H1 (cell line): Measurements from ENCODE around the gene SLX9. TPM values are rescaled to one million over a fixed set of nuclear protein-coding genes. Genes with fewer than 3 reads are reported as not detected.

Source experiments
- CTCF ChIA-PET: fragments of 300-600 bp; sonication (Branson Sonifier 250); formaldehyde crosslinking; loops from one replicate; lab custom pipeline; 2021; ENCODE audit not compliant: partially characterized antibody; lab: Charles Lee
- POLR2A ChIA-PET: fragments of 300-600 bp; sonication (Branson Sonifier 250); formaldehyde crosslinking; loops from one replicate; lab custom pipeline; 2021; ENCODE audit warnings: inconsistent platforms; ENCODE audit not compliant: partially characterized antibody; lab: Charles Lee
- DNase-seq, 2 experiments: peaks; one replicate each; pipeline versions ENCODE4 v3.0.0 to v3.0.0-alpha.2; 2010 to 2022; ENCODE audit warnings: low spot score in 2 of 2, low read depth in 1 of 2, mixed read lengths in 1 of 2
- FAIRE-seq: peaks from 2 replicates; lab custom pipeline; 2011; peaks lifted over from hg19 to GRCh38; lab: Jason Lieb, UNC
- H2AFZ ChIP-seq: 2 replicates; pipeline ENCODE4 v1.8.1; 2012; ENCODE audit warnings: low read length, inconsistent platforms
- H2AK5ac ChIP-seq: 2 replicates; pipeline ENCODE4 v1.6.1; 2013; ENCODE audit warnings: low read depth, low read length
- H2BK120ac ChIP-seq: replicated peaks from 2 replicates; pipeline ENCODE3; 2013; ENCODE audit warnings: low read depth, low read length, inconsistent platforms
- H2BK12ac ChIP-seq: 2 replicates; pipeline ENCODE4 v1.6.1; 2013; ENCODE audit warnings: low read depth, low read length
- H2BK15ac ChIP-seq: 2 replicates; pipeline ENCODE4 v1.6.1; 2013; ENCODE audit warnings: low read length
- H2BK20ac ChIP-seq: 2 replicates; pipeline ENCODE4 v1.6.1; 2013; ENCODE audit warnings: low read length
- H2BK5ac ChIP-seq: 2 replicates; pipeline ENCODE4 v1.6.1; 2013; ENCODE audit warnings: low read depth, low read length
- H3K14ac ChIP-seq: 2 replicates; pipeline ENCODE4 v1.6.1; 2013; ENCODE audit warnings: inconsistent platforms; ENCODE audit not compliant: insufficient read length
- H3K18ac ChIP-seq: 2 replicates; pipeline ENCODE4 v1.6.1; 2013; ENCODE audit warnings: low read length; ENCODE audit errors: extremely low read depth
- H3K23ac ChIP-seq: 2 replicates; pipeline ENCODE4 v1.6.1; 2013; ENCODE audit warnings: inconsistent platforms; ENCODE audit not compliant: insufficient read length
- H3K23me2 ChIP-seq: 2 replicates; pipeline ENCODE4 v1.6.1; 2013; ENCODE audit warnings: low read depth, low read length
- H3K27ac ChIP-seq: 2 replicates; pipeline ENCODE4 v1.6.1; 2011; ENCODE audit warnings: low read depth, low read length, inconsistent platforms
- H3K27me3 ChIP-seq, 4 experiments: replicated peaks in 1 of 4; 1 replicate in 1 of 4; 2 replicates in 3 of 4; pipeline versions ENCODE4 v1.6.1 to v1.8.1; 2011 to 2013; ENCODE audit warnings: low read length in 3 of 4, mild to moderate bottlenecking in 3 of 4, inconsistent platforms in 2 of 4, mixed read lengths in 2 of 4, moderate library complexity in 1 of 4; ENCODE audit not compliant: control insufficient read depth in 3 of 4, insufficient read depth in 3 of 4; ENCODE audit errors: extremely low read depth in 1 of 4
- H3K36me3 ChIP-seq, 4 experiments: 2 replicates each; pipeline versions ENCODE4 v1.6.1 to v1.8.1; 2011 to 2013; ENCODE audit warnings: mild to moderate bottlenecking in 4 of 4, low read length in 3 of 4, moderate library complexity in 2 of 4, control low read depth in 1 of 4, inconsistent platforms in 1 of 4; ENCODE audit not compliant: insufficient read depth in 4 of 4, control insufficient read depth in 2 of 4
- H3K4ac ChIP-seq: replicated peaks from 2 replicates; pipeline ENCODE3; 2013; ENCODE audit warnings: low read length, low read depth, mixed read lengths, inconsistent platforms; ENCODE audit not compliant: insufficient read length
- H3K4me1 ChIP-seq, 4 experiments: replicated peaks in 1 of 4; 1 replicate in 1 of 4; 2 replicates in 3 of 4; pipeline versions ENCODE4 v1.6.1 to v1.8.1; 2011 to 2013; ENCODE audit warnings: low read length in 3 of 4, inconsistent platforms in 2 of 4, mixed read lengths in 1 of 4; ENCODE audit not compliant: insufficient read depth in 4 of 4, control insufficient read depth in 3 of 4
- H3K4me2 ChIP-seq, 2 experiments: 2 replicates each; pipeline versions ENCODE4 v1.6.1 to v1.8.1; 2011 to 2013; ENCODE audit warnings: low read depth in 2 of 2, low read length in 2 of 2, control low read depth in 1 of 2, inconsistent platforms in 1 of 2, mild to moderate bottlenecking in 1 of 2; ENCODE audit not compliant: insufficient read depth in 1 of 2
- H3K4me3 ChIP-seq, 4 experiments: fragments of 200-600, 300-600 bp in 1 of 4; sonication (generic), shearing (Covaris generic), sonication (Bioruptor Twin) in 1 of 4; 2 replicates each; pipeline versions ENCODE4 v1.5.1 to v1.8.1; 2011 to 2016; ENCODE audit warnings: low read length in 4 of 4, low read depth in 3 of 4, control low read depth in 2 of 4, inconsistent platforms in 2 of 4, mild to moderate bottlenecking in 2 of 4, mixed read lengths in 1 of 4, moderate library complexity in 1 of 4; ENCODE audit not compliant: insufficient read depth in 2 of 4; ENCODE audit errors: extremely low read depth in 1 of 4
- H3K56ac ChIP-seq: replicated peaks from 2 replicates; pipeline ENCODE3; 2013; ENCODE audit warnings: low read depth, mild to moderate bottlenecking, mixed read lengths, low read length, inconsistent platforms; ENCODE audit not compliant: insufficient read length
- H3K79me1 ChIP-seq: 2 replicates; pipeline ENCODE4 v1.6.1; 2013; ENCODE audit warnings: low read depth, low read length, control low read depth
- H3K79me2 ChIP-seq, 2 experiments: 2 replicates each; pipeline versions ENCODE4 v1.6.1 to v1.8.1; 2012 to 2013; ENCODE audit warnings: low read length in 2 of 2, mild to moderate bottlenecking in 2 of 2, inconsistent platforms in 1 of 2; ENCODE audit not compliant: insufficient read depth in 2 of 2, control insufficient read depth in 1 of 2
- H3K9ac ChIP-seq, 4 experiments: replicated peaks in 1 of 4; 1 replicate in 1 of 4; 2 replicates in 3 of 4; pipeline versions ENCODE4 v1.6.1 to v1.8.1; 2011 to 2013; ENCODE audit warnings: low read depth in 3 of 4, low read length in 3 of 4, control low read depth in 2 of 4, mild to moderate bottlenecking in 2 of 4, moderate library complexity in 2 of 4, inconsistent platforms in 1 of 4; ENCODE audit errors: extremely low read depth in 1 of 4
- H3K9me3 ChIP-seq, 2 experiments: 2 replicates each; pipeline versions ENCODE4 v1.6.1 to v1.8.1; 2012 to 2013; ENCODE audit warnings: mild to moderate bottlenecking in 2 of 2, moderate library complexity in 2 of 2, control low read depth in 1 of 2, inconsistent platforms in 1 of 2, low read depth in 1 of 2, low read length in 1 of 2, mixed read lengths in 1 of 2; ENCODE audit not compliant: insufficient read depth in 2 of 2
- H4K20me1 ChIP-seq, 2 experiments: replicated peaks in 1 of 2; 2 replicates each; pipeline versions ENCODE3 to v1.8.1; 2011 to 2013; ENCODE audit warnings: inconsistent platforms in 2 of 2, low read length in 2 of 2, mild to moderate bottlenecking in 1 of 2; ENCODE audit not compliant: insufficient read depth in 2 of 2, control insufficient read depth in 1 of 2
- H4K5ac ChIP-seq: 2 replicates; pipeline ENCODE4 v1.6.1; 2013; ENCODE audit warnings: low read length, low read depth, mixed read lengths, inconsistent platforms; ENCODE audit not compliant: insufficient read length
- H4K8ac ChIP-seq: 2 replicates; pipeline ENCODE4 v1.8.0; 2013; ENCODE audit warnings: mild to moderate bottlenecking, moderate library complexity, low read length, inconsistent platforms; ENCODE audit not compliant: insufficient read depth; ENCODE audit errors: extremely low read depth
- H4K91ac ChIP-seq: replicated peaks from 2 replicates; pipeline ENCODE3; 2013; ENCODE audit warnings: low read length, mixed read lengths, inconsistent platforms; ENCODE audit not compliant: insufficient read length
- JUN ChIP-seq: IDR thresholded peaks from 2 replicates; pipeline ENCODE4 v1.6.1; 2011; ENCODE audit warnings: low read depth, mild to moderate bottlenecking, improper control_type of control experiment, low read length
- TEAD4 ChIP-seq: IDR thresholded peaks from 2 replicates; pipeline ENCODE4 v1.6.1; 2012; ENCODE audit warnings: low read depth, low read length, inconsistent platforms, mixed read lengths
- WGBS, 2 experiments: shearing (Covaris generic) in 1 of 2; methylation state at CpG; one replicate each; pipeline versions ENCODE4 v1.1.6 to v1.1.7; 2013 to 2015; ENCODE audit warnings: low lambda C conversion rate in 2 of 2, mixed read lengths in 2 of 2, inconsistent platforms in 1 of 2, low coverage in 1 of 2, missing lambda C conversion rate in 1 of 2; ENCODE audit not compliant: insufficient replicate concordance in 2 of 2, insufficient coverage in 1 of 2, insufficient read length in 1 of 2; ENCODE audit errors: extremely low coverage in 1 of 2, missing lambda C conversion rate in 1 of 2; 5-methylcytosine and 5-hydroxymethylcytosine counted together
- polyA plus RNA-seq, 7 experiments: library from polyadenylated mRNA; depleted of rRNA in 3 of 7; stranded (reverse) in 5 of 7; unstranded in 2 of 7; fragments of >200 nt in 5 of 7; fragments of 200-250 nt in 2 of 7; gene quantifications; 1 replicate in 5 of 7; 2 replicates in 1 of 7; 4 replicates in 1 of 7; pipeline versions ENCODE4 v1.2.1 to v1.2.3, GENCODE V29; 2011 to 2013; ENCODE audit warnings: missing spikeins in 2 of 7, mixed read lengths in 2 of 7
- total RNA-seq: library from RNA; stranded (reverse); fragmentation: NEBNext Ultra II Directional; extraction: Animal tissue kit (Norgen Biotek cat#: 25700); gene quantifications from 2 replicates; pipeline ENCODE4 v1.2.1, GENCODE V29; 2021

SLX9 gene
- total and polyA plus RNA-seq, 2 of the 8 experiments (the other 6 are each of a cell fraction or from before 2014, with no cell fraction given) = 17.7 to 57.3 TPM

DNA sequence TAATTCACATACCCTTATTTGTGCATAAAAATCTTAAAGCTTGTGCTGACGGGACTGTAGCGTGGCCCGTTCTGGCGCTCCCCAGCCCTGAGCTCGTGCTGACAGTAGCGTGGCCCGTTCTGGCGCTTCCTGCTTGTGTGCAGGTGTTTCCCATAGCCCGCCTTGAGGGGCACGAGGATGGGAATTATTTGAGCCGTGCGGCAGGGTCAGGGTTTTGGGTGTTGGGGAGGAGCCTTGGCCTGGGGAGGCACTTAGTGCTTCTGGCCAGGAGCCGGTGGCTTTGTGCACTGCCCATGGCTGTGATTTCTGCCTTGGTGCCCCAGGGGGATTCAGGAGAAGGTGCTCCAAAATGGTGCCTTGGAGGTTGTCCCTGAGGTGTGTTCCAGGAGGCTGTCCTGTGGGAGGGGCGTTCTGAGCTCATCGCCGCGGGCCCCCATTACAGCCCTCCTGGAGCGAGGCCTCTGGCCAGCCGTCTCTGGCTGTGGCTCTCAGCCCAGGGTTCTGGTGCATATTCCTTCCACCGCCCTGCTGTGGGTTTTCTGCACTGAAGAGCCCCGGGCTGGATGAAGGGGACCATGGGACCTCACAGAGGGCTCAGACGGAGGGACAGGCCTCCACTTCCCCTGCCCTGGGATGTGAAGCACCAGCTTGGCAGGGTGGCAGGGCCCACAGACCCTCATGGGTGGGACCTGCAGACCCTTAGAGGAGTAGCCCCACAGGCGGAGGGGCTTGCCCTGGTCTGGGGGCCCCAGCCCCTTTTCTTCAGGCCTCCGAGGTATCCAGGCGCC is 6.6 kb downstream of the SLX9 start:
- no peak for DNase-seq
- Histone ChIP-seq H3K27me3 (no peaks in the 10 kb centered on the region), H3K27ac (no peak overlapping the region), H3K36me3 (peaks cover 11 to 24% (median 21%) of the 10 kb centered on the region in 4 experiments; a peak in 7 of 8 replicates), H4K91ac (no peak overlapping the region), H3K9me3 (no peaks in the 10 kb centered on the region), H3K4ac (no peak overlapping the region), H3K14ac (no peak overlapping the region), H3K18ac (no peak overlapping the region), H4K5ac (no peak overlapping the region), H3K4me1 (peaks cover 0 to under 1% (median 0%) of the 10 kb centered on the region in 4 experiments; a peak in 3 of 7 replicates), H3K79me1 (peaks cover 30% of the 10 kb centered on the region), H4K8ac (no peak overlapping the region; the same call in 1 of the 2 replicates), H3K56ac (no peak overlapping the region), H4K20me1 (peaks cover 42 to 55% of the 10 kb centered on the region in 2 experiments), H3K79me2 (peaks cover 22 to 77% of the 10 kb centered on the region in 2 experiments), H2BK12ac (no peak overlapping the region), H2BK5ac (no peak overlapping the region), H2AK5ac (no peak overlapping the region), H2AFZ (no peak overlapping the region), H3K4me2 (no peak overlapping the region), H3K4me3 (no peak overlapping the region), H2BK15ac (no peak overlapping the region), H3K23me2 (no peaks in the 10 kb centered on the region), H3K9ac (no peak overlapping the region), H2BK120ac (no peak overlapping the region), H2BK20ac (no peak overlapping the region), H3K23ac (no peak overlapping the region)
- ChIA-PET POLR2A (no interaction called here), CTCF (interaction anchor here (0.9 to 9.6 kb wide), 8 partner anchors 12 to 192 kb away, joined by 3 to 101 read pairs (median 6); no protein-coding TSS in a partner anchor)
- TF ChIP-seq JUN (no peak), TEAD4 (no peak)
- WGBS, 2 experiments = 93% methylated on average over 25 of the region's 25 CpGs; no CpG with 5 or more reads in 1 of the 2 experiments
- FAIRE-seq = no peak
